Mucosa of rectum (tissue), 2 donors: ENCODE results near the gene PRDM11.
A peak's percentile ranks its signal among the peaks of the same experiment; 100 is the strongest.

ENCODE experiments used
- H3K27ac ChIP-seq, 2 donors: one replicate each; pipeline ENCODE4 v1.7.0; 2013; ENCODE audit warnings: inconsistent platforms in 2 of 2, low read depth in 2 of 2, low read length in 2 of 2
- H3K27me3 ChIP-seq, 2 donors: one replicate each; pipeline ENCODE4 v1.7.0; 2013; ENCODE audit warnings: low read length in 2 of 2; ENCODE audit not compliant: control insufficient read depth in 2 of 2, insufficient read depth in 2 of 2
- H3K36me3 ChIP-seq, 2 donors: one replicate each; pipeline ENCODE4 v1.7.0; 2013; ENCODE audit warnings: low read length in 2 of 2; ENCODE audit not compliant: control insufficient read depth in 2 of 2, insufficient read depth in 2 of 2
- H3K4me1 ChIP-seq, 2 donors: one replicate each; pipeline ENCODE4 v1.7.0; 2013; ENCODE audit warnings: low read length in 2 of 2, mild to moderate bottlenecking in 1 of 2; ENCODE audit not compliant: control insufficient read depth in 2 of 2, insufficient read depth in 2 of 2
- H3K4me3 ChIP-seq, 2 donors: one replicate each; pipeline ENCODE4 v1.7.0; 2013; ENCODE audit warnings: low read length in 2 of 2
- H3K9ac ChIP-seq, 2 donors: one replicate each; pipeline ENCODE4 v1.7.0; 2013; ENCODE audit warnings: low read length in 2 of 2, low read depth in 1 of 2, mild to moderate bottlenecking in 1 of 2
- H3K9me3 ChIP-seq, 2 donors: one replicate each; pipeline ENCODE4 v1.7.0; 2013; ENCODE audit warnings: low read length in 2 of 2; ENCODE audit not compliant: control insufficient read depth in 2 of 2
- donor health status: healthy.
- donor health status: Normal muscosa, but diverticular disease.

The PRDM11 gene

GRCh38 chr11:45141631-45142030 is 4.8 kb upstream of the PRDM11 start:
- Histone ChIP-seq H3K27ac (no peak overlapping the region), H3K4me1 (peaks cover 6 to 8% of the 10 kb centered on the region in 2 donors), H3K36me3 (no peaks in the 10 kb centered on the region), H3K9ac (no peak overlapping the region), H3K27me3 (peaks cover 0 to 2% of the 10 kb centered on the region in 2 donors), H3K9me3 (no peaks in the 10 kb centered on the region), H3K4me3 (no peak overlapping the region)

GRCh38 chr11:45142241-45143055 is 4.0 kb upstream of the PRDM11 start:
- Histone ChIP-seq H3K27ac (no peak overlapping the region), H3K36me3 (no peaks in the 10 kb centered on the region), H3K27me3 (peaks cover 0 to 2% of the 10 kb centered on the region in 2 donors), H3K4me3 (no peak overlapping the region), H3K4me1 (peaks cover 6 to 8% of the 10 kb centered on the region in 2 donors), H3K9ac (no peak overlapping the region), H3K9me3 (no peaks in the 10 kb centered on the region)

GRCh38 chr11:45143494-45143893 is 2.9 kb upstream of the PRDM11 start:
- H3K4me3 ChIP-seq = no peak overlapping the region
- peaks cover 12 to 14% of the 10 kb centered on the region in 2 donors for H3K4me1 ChIP-seq
- H3K27ac ChIP-seq = no peak overlapping the region
- H3K9me3 ChIP-seq = no peaks in the 10 kb centered on the region
- no peak overlapping the region for H3K9ac ChIP-seq
- no peaks in the 10 kb centered on the region for H3K27me3 ChIP-seq
- no peaks in the 10 kb centered on the region for H3K36me3 ChIP-seq

GRCh38 chr11:45144126-45145082 is 2.0 kb upstream of the PRDM11 start:
- no peak overlapping the region for H3K4me3 ChIP-seq
- H3K36me3 ChIP-seq = no peaks in the 10 kb centered on the region
- H3K27me3 ChIP-seq = no peaks in the 10 kb centered on the region
- no peak overlapping the region for H3K9ac ChIP-seq
- H3K27ac ChIP-seq = no peak overlapping the region
- peaks cover 12 to 14% of the 10 kb centered on the region in 2 donors for H3K4me1 ChIP-seq
- no peaks in the 10 kb centered on the region for H3K9me3 ChIP-seq

- H3K9ac ChIP-seq = no peak overlapping the region
- no peaks in the 10 kb centered on the region for H3K27me3 ChIP-seq
- no peak overlapping the region for H3K4me3 ChIP-seq
- H3K9me3 ChIP-seq = no peaks in the 10 kb centered on the region
- H3K4me1 ChIP-seq = peaks cover 12 to 14% of the 10 kb centered on the region in 2 donors
- no peak overlapping the region for H3K27ac ChIP-seq
- no peaks in the 10 kb centered on the region for H3K36me3 ChIP-seq
These were observed 1.4 kb upstream of the PRDM11 start for GRCh38 chr11:45145083-45145378.

- Histone ChIP-seq H3K27me3 (no peaks in the 10 kb centered on the region), H3K4me1 (peaks cover 12 to 14% of the 10 kb centered on the region in 2 donors), H3K9me3 (no peaks in the 10 kb centered on the region), H3K4me3 (peak overlapping the region; percentile 59 to 79), H3K36me3 (no peaks in the 10 kb centered on the region), H3K27ac (peak overlapping the region in 1 of 2 donors; percentile 90), H3K9ac (peak overlapping the region; percentile 75 to 76)
These were observed 914 bp upstream of the PRDM11 start for GRCh38 chr11:45145379-45146071.

GRCh38 chr11:45147017-45147728 is 734 bp downstream of the PRDM11 start:
- Histone ChIP-seq H3K9me3 (no peaks in the 10 kb centered on the region), H3K4me3 (peak overlapping the region; percentile 81 to 92), H3K36me3 (no peaks in the 10 kb centered on the region), H3K4me1 (peaks cover 12 to 14% of the 10 kb centered on the region in 2 donors), H3K27ac (peak overlapping the region; percentile 88 to 90), H3K27me3 (no peaks in the 10 kb centered on the region), H3K9ac (peak overlapping the region; percentile 84 to 94)

- Histone ChIP-seq H3K27ac (no peak overlapping the region), H3K36me3 (no peaks in the 10 kb centered on the region), H3K9ac (peak overlapping the region; percentile 84 to 94), H3K9me3 (no peaks in the 10 kb centered on the region), H3K4me1 (peaks cover 12 to 14% of the 10 kb centered on the region in 2 donors), H3K27me3 (no peaks in the 10 kb centered on the region), H3K4me3 (peak overlapping the region; percentile 81 to 92)
These were observed 1.6 kb downstream of the PRDM11 start for GRCh38 chr11:45147891-45148675.

GRCh38 chr11:45149483-45150056 is 3.1 kb downstream of the PRDM11 start:
- H3K9me3 ChIP-seq = no peaks in the 10 kb centered on the region
- no peaks in the 10 kb centered on the region for H3K27me3 ChIP-seq
- H3K9ac ChIP-seq = no peak overlapping the region
- H3K27ac ChIP-seq = no peak overlapping the region
- peaks cover 12 to 14% of the 10 kb centered on the region in 2 donors for H3K4me1 ChIP-seq
- H3K4me3 ChIP-seq = no peak overlapping the region
- no peaks in the 10 kb centered on the region for H3K36me3 ChIP-seq
